NCI-H524 (cell line): Measurements from ENCODE around the gene ZNF587.
A peak's percentile ranks its signal among the peaks of the same experiment; 100 is the strongest.
"Not testable (repeated sequence)": the region's sequence is repeated elsewhere in the genome, so short reads cannot be mapped to it uniquely, and the experiment has no call there.

Source experiments
- DNase-seq, 2 experiments: peaks; one replicate each; lab custom pipeline; 2025; lab: John Stamatoyannopoulos, UW

ZNF587 gene

GRCh38 chr19:57887195-57887941 is 37.7 kb downstream of the ZNF587 start:
- no peak for DNase-seq

DNA sequence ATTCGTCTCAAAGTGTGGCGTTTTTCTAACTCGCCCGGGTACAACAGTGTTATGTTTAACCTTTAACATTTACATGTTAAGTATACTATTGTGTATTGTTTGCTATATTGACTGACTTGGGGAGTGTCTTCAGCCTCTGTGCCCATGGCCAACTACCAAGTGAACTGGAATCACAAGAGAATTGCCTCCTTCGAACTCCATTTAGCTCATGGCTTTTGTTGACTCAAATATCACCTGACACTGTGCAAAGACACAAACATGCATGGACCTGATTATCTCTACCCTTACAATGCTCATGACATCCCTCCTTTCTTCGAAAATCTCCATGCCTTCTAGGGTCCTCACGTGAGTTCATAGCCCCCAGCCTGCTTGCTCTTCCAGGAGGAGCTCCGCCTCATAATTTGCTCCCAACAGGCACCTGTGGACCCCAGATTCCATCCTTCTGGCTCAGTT is 38.5 kb downstream of the ZNF587 start:
- DNase-seq, result peak in 1 of 2 experiments; percentile 22

GRCh38 chr19:57888560-57889231 is 39.0 kb downstream of the ZNF587 start, which contains the start of gene ZNF814:
Gene ZNF814 (minus strand): TSS chr19:57889037. CDS start chr19:57888802, 235 bp downstream.
- DNase-seq, result peak; percentile 90 to 98

DNA sequence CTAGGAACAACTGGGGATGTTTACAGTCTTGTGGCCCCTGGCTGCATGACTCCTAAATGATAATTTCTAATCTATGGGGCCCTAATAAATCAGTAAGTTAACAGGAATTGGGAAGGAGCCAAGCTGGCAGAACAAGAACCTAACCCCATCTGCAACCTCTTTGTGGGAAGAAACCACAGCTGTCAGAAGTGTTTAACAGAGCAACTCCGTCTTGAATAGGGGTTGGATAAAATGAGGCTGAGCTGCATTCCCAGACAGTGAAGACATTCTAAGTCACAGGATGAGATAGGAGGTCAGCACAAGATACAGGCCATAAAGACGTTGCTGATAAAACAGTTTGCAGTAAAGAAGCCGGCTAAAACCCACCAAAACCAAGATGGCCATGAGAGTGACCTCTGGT is 41.0 kb downstream of the ZNF587 start:
- DNase-seq, result not testable (repeated sequence)

DNA sequence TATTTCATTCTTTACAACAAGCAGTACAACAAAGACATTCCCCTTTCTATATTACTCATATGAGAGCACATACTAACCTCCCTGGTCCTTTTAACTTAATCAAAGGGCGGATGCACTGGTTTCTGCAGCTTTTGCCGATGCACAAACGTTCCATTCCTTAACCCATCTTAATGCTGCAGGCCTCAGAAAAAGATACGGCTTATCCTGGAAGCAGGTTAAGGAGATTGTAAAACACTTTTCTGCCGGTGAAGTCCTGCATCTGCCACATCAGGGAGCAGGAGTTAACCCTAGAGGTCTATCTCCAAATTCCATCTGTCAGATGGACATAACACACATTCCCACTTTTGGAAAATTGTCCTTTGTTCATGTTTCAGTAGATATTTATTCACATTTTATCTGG is 50.7 kb downstream of the ZNF587 start:
- no peak for DNase-seq

- DNase-seq, result no peak
Observed at GRCh38 chr19:57903618-57904184, 54.0 kb downstream of the ZNF587 start.

DNA sequence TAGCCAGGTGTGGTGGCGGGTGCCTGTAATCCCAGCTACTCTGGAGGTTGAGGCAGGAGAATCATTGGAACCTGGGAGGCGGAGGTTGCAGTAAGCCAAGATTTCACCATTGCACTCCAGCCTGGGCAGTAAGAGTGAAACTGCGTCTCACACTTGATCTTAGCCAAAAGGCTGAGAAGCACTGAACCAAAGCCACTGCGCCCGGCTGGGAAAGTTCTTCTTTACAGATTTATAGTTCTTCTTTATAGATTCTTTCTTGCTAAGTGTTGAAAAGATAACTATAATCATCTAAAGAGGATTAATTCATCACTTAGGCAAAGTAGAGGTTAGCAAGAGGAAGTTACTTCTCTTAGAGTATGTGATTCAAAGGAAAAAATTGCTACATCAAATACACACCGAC is 55.6 kb downstream of the ZNF587 start:
- DNase-seq, result no peak

DNA sequence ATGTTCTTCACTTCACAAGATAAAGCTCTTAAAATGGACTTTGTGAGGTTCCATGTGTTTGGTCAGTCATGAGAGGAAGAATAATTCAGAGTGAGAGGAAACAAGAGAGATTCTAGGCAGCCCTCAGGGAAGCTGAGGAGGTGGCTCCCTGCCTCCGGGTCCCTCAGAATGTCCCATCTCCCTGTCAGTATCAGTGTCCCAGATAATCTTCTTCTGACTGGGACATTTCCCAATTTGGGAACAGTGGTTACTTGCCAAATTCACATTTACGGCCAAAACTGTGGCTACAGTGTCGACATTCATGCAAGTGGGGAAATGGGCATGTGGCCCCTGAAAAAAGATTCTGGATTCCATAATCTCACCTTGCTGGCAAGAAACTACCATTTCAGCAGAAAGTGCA is 57.7 kb downstream of the ZNF587 start:
- DNase-seq, result no peak

DNA sequence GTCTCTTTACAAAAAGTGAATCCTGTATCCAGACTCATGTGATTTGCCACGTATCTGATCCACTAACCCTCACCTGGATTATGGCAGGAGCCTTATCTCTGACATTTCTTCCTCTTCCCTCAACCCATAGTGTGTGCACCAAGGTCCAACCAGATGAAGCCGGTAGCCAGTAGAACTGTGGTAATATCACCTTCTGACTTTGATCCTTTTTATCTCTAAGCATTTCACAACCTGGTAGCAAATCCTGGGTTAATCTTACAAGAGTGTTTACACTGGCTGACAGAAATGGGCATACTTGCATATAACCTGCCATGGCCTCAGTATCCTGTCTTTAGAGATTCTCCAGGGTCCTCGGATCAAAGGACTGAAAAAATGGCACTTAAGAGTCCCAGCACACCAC is 64.9 kb downstream of the ZNF587 start:
- no peak for DNase-seq
